Vagina (tissue), 2 donors: ENCODE results near the gene GRIPAP1.

Experiments
- CTCF ChIP-seq, 3 experiments: fragments of 450-650 bp in 2 of 3; fragments of 200-600 bp in 1 of 3; sonication (generic) in 1 of 3; IDR thresholded peaks; one replicate each; pipeline ENCODE4 v1.5.1; 2017 to 2019; ENCODE audit warnings: antibody characterized with exemption in 3 of 3, mild to moderate bottlenecking in 2 of 3, moderate library complexity in 2 of 3
- POLR2A ChIP-seq, 2 donors: fragments of 450-650 bp; IDR thresholded peaks; one replicate each; pipeline ENCODE4 v1.6.1; 2017; ENCODE audit warnings: antibody characterized with exemption in 2 of 2, mild to moderate bottlenecking in 2 of 2, moderate library complexity in 2 of 2
- POLR2AphosphoS5 ChIP-seq, 2 donors: sonication (generic); formaldehyde crosslinking; IDR thresholded peaks; one replicate each; pipeline ENCODE4 v1.9.0; 2017; ENCODE audit warnings: antibody characterized with exemption in 2 of 2, mild to moderate bottlenecking in 2 of 2, low read depth in 1 of 2; ENCODE audit not compliant: insufficient read depth in 1 of 2

GRCh38 chrX:48992341-48992740 lies 9.7 kb downstream of the GRIPAP1 start:
- no peak for TF ChIP-seq CTCF (IDR thresholded peaks at IDR 0.05)
- no peak for TF ChIP-seq POLR2A (IDR thresholded peaks at IDR 0.05)
- TF ChIP-seq POLR2AphosphoS5 (IDR thresholded peaks at IDR 0.05; ENCODE audit: insufficient read depth in 1 of 2, low read depth in 1 of 2): no peak
